ENCODE measurements around the gene C3orf33. TPM values are rescaled to one million over a fixed set of nuclear protein-coding genes. Genes with fewer than 3 reads are reported as not detected.

The C3orf33 gene
- total RNA-seq, 1 experiment from 2014 or later: 9.5 TPM

GRCh38 chr3:155747286-155747945 lies 58.7 kb downstream of the C3orf33 start:
- H3K27ac Mint-ChIP-seq (ENCODE audit: unreplicated experiment): no peak overlapping the region
- BruUV-seq (replicated peaks): no TSS peak
- CTCF ChIA-PET: interaction anchor here (1.2 to 1.9 kb wide), 2 partner anchors 9 to 10 kb away, joined by 4 read pairs; no protein-coding TSS in a partner anchor
- H3K9me3 Mint-ChIP-seq (ENCODE audit: low read depth, unreplicated experiment): no peaks in the 10 kb centered on the region
- no peak for TF ChIP-seq CTCF (IDR thresholded peaks at IDR 0.05; ENCODE audit: unreplicated experiment)
- H3K4me3 Mint-ChIP-seq (ENCODE audit: low read depth, unreplicated experiment): no peak overlapping the region
- H3K27me3 Mint-ChIP-seq (ENCODE audit: unreplicated experiment): no peaks in the 10 kb centered on the region
- peaks cover 24% of the 10 kb centered on the region for H3K36me3 Mint-ChIP-seq (ENCODE audit: insufficient read depth, unreplicated experiment)
- intact Hi-C loops (cut with micrococcal nuclease; ENCODE audit: unreplicated experiment): no loop called here
- H3K4me1 Mint-ChIP-seq (ENCODE audit: low read depth, unreplicated experiment): peaks cover 50% of the 10 kb centered on the region
- DNase-seq: no peak

- Mint-ChIP-seq H3K36me3 (ENCODE audit: insufficient read depth, unreplicated experiment) (peaks cover 24% of the 10 kb centered on the region), H3K9me3 (ENCODE audit: low read depth, unreplicated experiment) (no peaks in the 10 kb centered on the region), H3K27ac (ENCODE audit: unreplicated experiment) (no peak overlapping the region), H3K4me3 (ENCODE audit: low read depth, unreplicated experiment) (no peak overlapping the region), H3K27me3 (ENCODE audit: unreplicated experiment) (no peaks in the 10 kb centered on the region), H3K4me1 (ENCODE audit: low read depth, unreplicated experiment) (peaks cover 55% of the 10 kb centered on the region)
- no TSS peak for BruUV-seq (replicated peaks)
- intact Hi-C loops (cut with micrococcal nuclease; ENCODE audit: unreplicated experiment): no loop called here
- CTCF ChIA-PET: interaction anchor here (0.8 to 1.9 kb wide), 2 partner anchors 9 to 107 kb away, joined by 4 to 5 read pairs; partner anchors contain the start of gene SLC33A1
- DNase-seq: no peak
- no peak for TF ChIP-seq CTCF (IDR thresholded peaks at IDR 0.05; ENCODE audit: unreplicated experiment)
Observed at GRCh38 chr3:155746703-155747102, 59.4 kb downstream of the C3orf33 start.

GRCh38 chr3:155745795-155746550 lies 60.1 kb downstream of the C3orf33 start:
- intact Hi-C loops (cut with micrococcal nuclease; ENCODE audit: unreplicated experiment): no loop called here
- peak overlapping the region; percentile 84 for H3K4me3 Mint-ChIP-seq (ENCODE audit: low read depth, unreplicated experiment)
- BruUV-seq (replicated peaks): no TSS peak
- no peaks in the 10 kb centered on the region for H3K27me3 Mint-ChIP-seq (ENCODE audit: unreplicated experiment)
- CTCF ChIA-PET: interaction anchor here (0.8 to 1.9 kb wide), 3 partner anchors 8 to 108 kb away, joined by 3 to 5 read pairs (median 4); partner anchors contain the start of genes C3orf33 and SLC33A1
- no peak overlapping the region for H3K27ac Mint-ChIP-seq (ENCODE audit: unreplicated experiment)
- H3K36me3 Mint-ChIP-seq (ENCODE audit: insufficient read depth, unreplicated experiment): peaks cover 24% of the 10 kb centered on the region
- DNase-seq: peak; percentile 43
- H3K9me3 Mint-ChIP-seq (ENCODE audit: low read depth, unreplicated experiment): no peaks in the 10 kb centered on the region
- peaks cover 55% of the 10 kb centered on the region for H3K4me1 Mint-ChIP-seq (ENCODE audit: low read depth, unreplicated experiment)
- TF ChIP-seq CTCF (IDR thresholded peaks at IDR 0.05; ENCODE audit: unreplicated experiment): no peak

GRCh38 chr3:155744626-155745324 lies 61.3 kb downstream of the C3orf33 start, which contains the start of gene PLCH1:
PLCH1 (minus strand) TSS chr3:155745071; CDS start chr3:155704224, 40,847 bp downstream.
- CTCF ChIA-PET: interaction anchor here (1.0 to 2.2 kb wide), 2 partner anchors 30 to 61 kb away, joined by 7 to 8 read pairs; partner anchors contain the start of gene C3orf33
- H3K36me3 Mint-ChIP-seq (ENCODE audit: insufficient read depth, unreplicated experiment): peaks cover 24% of the 10 kb centered on the region
- H3K4me1 Mint-ChIP-seq (ENCODE audit: low read depth, unreplicated experiment): peaks cover 60% of the 10 kb centered on the region
- H3K4me3 Mint-ChIP-seq (ENCODE audit: low read depth, unreplicated experiment): peak within 1 kb of the TSS; percentile 84
- BruUV-seq (replicated peaks): no TSS peak
- intact Hi-C loops (cut with micrococcal nuclease; ENCODE audit: unreplicated experiment): loop anchor here (5.0 kb wide), 1 partner anchor 128 kb away; the partner anchor contains the start of gene GMPS
- DNase-seq: peak; percentile 88
- H3K27me3 Mint-ChIP-seq (ENCODE audit: unreplicated experiment): no peaks in the 10 kb centered on the region
- peak within 1 kb of the TSS; percentile 74 for H3K27ac Mint-ChIP-seq (ENCODE audit: unreplicated experiment)
- TF ChIP-seq CTCF (IDR thresholded peaks at IDR 0.05; ENCODE audit: unreplicated experiment): no peak
- H3K9me3 Mint-ChIP-seq (ENCODE audit: low read depth, unreplicated experiment): no peaks in the 10 kb centered on the region

All from Calu3 (cell line).